K562 (cell line): ENCODE data around the gene ACAP2. TPM values are rescaled to one million over a fixed set of nuclear protein-coding genes. Genes with fewer than 3 reads are reported as not detected.

Source experiments
- ARID1B ChIP-seq: fragments of 450-650 bp; IDR thresholded peaks from 2 replicates; pipeline ENCODE4 v1.6.1; 2016; ENCODE audit warnings: antibody characterized with exemption, mild to moderate bottlenecking, inconsistent platforms
- CBX5 ChIP-seq: IDR thresholded peaks from 2 replicates; pipeline ENCODE4 v1.6.1; 2014; ENCODE audit warnings: low read depth, borderline replicate concordance
- CLOCK ChIP-seq: fragments of 250-450 bp; sonication (Bioruptor Pico); IDR thresholded peaks from 2 replicates; pipeline ENCODE4 v1.4.0; 2020; ENCODE audit warnings: mild to moderate bottlenecking, moderate library complexity, borderline replicate concordance
- IRF9 ChIP-seq: fragments of 450-650 bp; IDR thresholded peaks from 2 replicates; pipeline ENCODE4 v1.6.1; 2016; ENCODE audit warnings: missing biosample characterization, missing genetic modification characterization
- KLF16 ChIP-seq: IDR thresholded peaks from 2 replicates; pipeline ENCODE4 v1.6.1; 2016; ENCODE audit warnings: antibody characterized with exemption
- MEIS2 ChIP-seq: fragments of 450-650 bp; IDR thresholded peaks from 2 replicates; pipeline ENCODE4 v1.6.1; 2014; ENCODE audit warnings: mild to moderate bottlenecking; ENCODE audit not compliant: partially characterized antibody
- MNT ChIP-seq, 2 experiments: fragments of 450-650 bp; conservative IDR thresholded peaks; 2 replicates each; pipeline ENCODE4 v1.6.1; 2017; ENCODE audit warnings: mild to moderate bottlenecking in 2 of 2, moderate library complexity in 2 of 2
- RBM14 ChIP-seq: fragments of 200-400 bp; formaldehyde crosslinking; IDR thresholded peaks from 2 replicates; pipeline ENCODE4 v1.6.1; 2018; ENCODE audit warnings: low read depth, mild to moderate bottlenecking, low read length, moderate library complexity, borderline replicate concordance; ENCODE audit not compliant: insufficient read depth
- ZBTB9 ChIP-seq: fragments of 450-650 bp; formaldehyde crosslinking; IDR thresholded peaks from 2 replicates; pipeline ENCODE4 v1.4.0; 2020; ENCODE audit warnings: mild to moderate bottlenecking, moderate library complexity
- ZFPM2 ChIP-seq: fragments of 250-450 bp; sonication (Bioruptor Pico); IDR thresholded peaks from 2 replicates; pipeline ENCODE4 v1.5.1; 2022; ENCODE audit warnings: mild to moderate bottlenecking
- ZKSCAN3 ChIP-seq: fragments of 250-450 bp; sonication (Bioruptor Pico); IDR thresholded peaks from 2 replicates; pipeline ENCODE4 v1.4.0; 2020
- ZNF785 ChIP-seq: fragments of 250-450 bp; sonication (Bioruptor Pico); IDR thresholded peaks from 2 replicates; pipeline ENCODE4 v1.4.0; 2020; ENCODE audit warnings: mild to moderate bottlenecking
- polyA plus RNA-seq, 8 experiments: library from polyadenylated mRNA; depleted of rRNA in 4 of 8; stranded (reverse) in 5 of 8; unstranded in 3 of 8; fragments of >200 nt; fragmentation: Nextera tagmentation in 2 of 8; fragmentation: Illumina TruSeq in 1 of 8; extraction: Ambion mirVana in 2 of 8; extraction: Trizol in 1 of 8; gene quantifications; 2 replicates each; pipeline versions ENCODE4 v1.2.1 to v1.2.3, GENCODE V29; 2011 to 2014; ENCODE audit warnings: inconsistent platforms in 1 of 8, missing spikeins in 1 of 8
- total RNA-seq, 7 experiments: library from RNA; depleted of rRNA in 6 of 7; stranded (reverse); fragments of >200 nt in 6 of 7; fragmentation: Illumina TruSeq in 2 of 7; extraction: Trizol in 2 of 7; gene quantifications; 2 replicates each; pipeline versions ENCODE4 v1.2.1 to v1.2.3, GENCODE V29; 2011 to 2021; ENCODE audit warnings: low replicate concordance in 1 of 7

Gene ACAP2
- total and polyA plus RNA-seq, 9 of the 15 experiments (the other 6 are each of a cell fraction or from before 2014, with no cell fraction given), result 10.6 to 52.7 (median 34.4) TPM

- TF ChIP-seq MNT (conservative IDR thresholded peaks at IDR 0.05), result no peak
- TF ChIP-seq CLOCK, result no peak
- TF ChIP-seq RBM14, result no peak
- TF ChIP-seq CBX5, result no peak
- no peak for TF ChIP-seq IRF9 (tag)
- TF ChIP-seq KLF16, result peak; percentile 64
- no peak for TF ChIP-seq ZNF785 (CRISPR knock-in tag)
- peak; percentile 93 for TF ChIP-seq ARID1B
- TF ChIP-seq ZFPM2 (CRISPR knock-in tag), result no peak
- TF ChIP-seq ZKSCAN3, result no peak
- TF ChIP-seq MEIS2, result peak; percentile 54
- no peak for TF ChIP-seq ZBTB9 (CRISPR knock-in tag)
These were observed 17.4 kb upstream of the ACAP2 start (continued) for GRCh38 chr3:195460091-195460713.
